LNCaP clone FGC (cell line): ENCODE measurements around the gene NUDT5.
"Not testable (repeated sequence)": the region's sequence is repeated elsewhere in the genome, so short reads cannot be mapped to it uniquely, and the experiment has no call there.

Source experiments
- DNase-seq: peaks from one replicate; pipeline ENCODE4 v3.0.0-alpha.2; 2011; ENCODE audit warnings: low read depth
- H3K4me3 ChIP-seq: 2 replicates; pipeline ENCODE4 v1.5.1; 2011; ENCODE audit warnings: mild to moderate bottlenecking, low read depth, low read length, control low read depth
- CTCF ChIP-seq: IDR thresholded peaks from 2 replicates; pipeline ENCODE4 v1.5.1; 2012; ENCODE audit warnings: mild to moderate bottlenecking; ENCODE audit not compliant: control insufficient read depth, insufficient read depth; ENCODE audit errors: extremely low read depth

The NUDT5 gene

GRCh38 chr10:12184165-12184564 is 11.5 kb downstream of the NUDT5 start:
- DNase-seq, result no peak
- TF ChIP-seq CTCF, result no peak
- H3K4me3 ChIP-seq, result no peak overlapping the region

- TF ChIP-seq CTCF, result no peak
- no peak for DNase-seq
Measured at GRCh38 chr10:12181065-12181775, 14.5 kb downstream of the NUDT5 start.

GRCh38 chr10:12180221-12180974 is 15.3 kb downstream of the NUDT5 start:
- DNase-seq, result no peak
- no peak for TF ChIP-seq CTCF
- no peak overlapping the region for H3K4me3 ChIP-seq

More at GRCh38 chr10:12181065-12181775, 14.5 kb downstream of the NUDT5 start:
- no peak overlapping the region for H3K4me3 ChIP-seq

- no peak overlapping the region for H3K4me3 ChIP-seq
- TF ChIP-seq CTCF, result no peak
- DNase-seq, result no peak
Measured at GRCh38 chr10:12179606-12180170, 16.0 kb downstream of the NUDT5 start.

GRCh38 chr10:12177642-12178041 is 18.0 kb downstream of the NUDT5 start:
- H3K4me3 ChIP-seq, result no peak overlapping the region
- TF ChIP-seq CTCF, result no peak
- DNase-seq, result no peak

GRCh38 chr10:12171512-12171911 is 24.2 kb downstream of the NUDT5 start:
- not testable (repeated sequence) for DNase-seq, H3K4me3 ChIP-seq

- no peak for DNase-seq
- TF ChIP-seq CTCF, result no peak
- H3K4me3 ChIP-seq, result no peak overlapping the region
Measured at GRCh38 chr10:12165999-12166775, 29.5 kb downstream of the NUDT5 start.
